Stimulated activated naive CD8-positive, alpha-beta T cell treated with anti-CD3 and anti-CD28 coated beads, Interleukin-15, Interleukin-2, amounts not matched to agents 100 ng/mL and 50 ng/mL, for 24 hours (primary cell): ENCODE measurements around the gene MGMT.

ENCODE experiments used
- H3K27ac Mint-ChIP-seq: one replicate; pipeline ENCODE4 v1.8.0; 2021; ENCODE audit warnings: mild to moderate bottlenecking, mixed read lengths
- H3K27me3 Mint-ChIP-seq: one replicate; pipeline ENCODE4 v1.8.0; 2021; ENCODE audit warnings: mixed read lengths
- H3K36me3 Mint-ChIP-seq: one replicate; pipeline ENCODE4 v1.8.0; 2021; ENCODE audit warnings: low read depth, mixed read lengths
- H3K4me1 Mint-ChIP-seq: one replicate; pipeline ENCODE4 v1.8.0; 2021; ENCODE audit warnings: low read depth, mixed read lengths
- H3K4me3 Mint-ChIP-seq: one replicate; pipeline ENCODE4 v1.8.0; 2021; ENCODE audit warnings: mild to moderate bottlenecking, mixed read lengths
- H3K9me3 Mint-ChIP-seq: one replicate; pipeline ENCODE4 v1.8.0; 2021; ENCODE audit warnings: mixed read lengths

Gene MGMT

GRCh38 chr10:129470103-129470851, 3.2 kb downstream of the MGMT start:
- Mint-ChIP-seq H3K36me3 (peaks cover 14% of the 10 kb centered on the region), H3K9me3 (no peaks in the 10 kb centered on the region), H3K27me3 (no peaks in the 10 kb centered on the region), H3K4me1 (peaks cover 22% of the 10 kb centered on the region), H3K4me3 (no peak overlapping the region), H3K27ac (no peak overlapping the region)

GRCh38 chr10:129471447-129472175, 4.6 kb downstream of the MGMT start:
- peaks cover 22% of the 10 kb centered on the region for H3K4me1 Mint-ChIP-seq
- peaks cover 14% of the 10 kb centered on the region for H3K36me3 Mint-ChIP-seq
- H3K4me3 Mint-ChIP-seq = no peak overlapping the region
- H3K9me3 Mint-ChIP-seq = no peaks in the 10 kb centered on the region
- no peak overlapping the region for H3K27ac Mint-ChIP-seq
- H3K27me3 Mint-ChIP-seq = no peaks in the 10 kb centered on the region

- Mint-ChIP-seq H3K27ac (no peak overlapping the region), H3K36me3 (peaks cover 25% of the 10 kb centered on the region), H3K4me1 (peaks cover 21% of the 10 kb centered on the region), H3K27me3 (no peaks in the 10 kb centered on the region), H3K4me3 (no peak overlapping the region), H3K9me3 (no peaks in the 10 kb centered on the region)
Measured at GRCh38 chr10:129472696-129473555, 5.9 kb downstream of the MGMT start.

- no peak overlapping the region for H3K27ac Mint-ChIP-seq
- H3K36me3 Mint-ChIP-seq = peaks cover 35% of the 10 kb centered on the region
- peaks cover 14% of the 10 kb centered on the region for H3K4me1 Mint-ChIP-seq
- no peaks in the 10 kb centered on the region for H3K27me3 Mint-ChIP-seq
- no peak overlapping the region for H3K4me3 Mint-ChIP-seq
- no peaks in the 10 kb centered on the region for H3K9me3 Mint-ChIP-seq
Measured at GRCh38 chr10:129474642-129475041, 7.6 kb downstream of the MGMT start.

GRCh38 chr10:129476431-129476830, 9.4 kb downstream of the MGMT start:
- H3K27me3 Mint-ChIP-seq = no peaks in the 10 kb centered on the region

GRCh38 chr10:129477051-129477450, 10.0 kb downstream of the MGMT start:
- H3K9me3 Mint-ChIP-seq = peaks cover 14% of the 10 kb centered on the region
- H3K4me3 Mint-ChIP-seq = no peak overlapping the region
- peaks cover 47% of the 10 kb centered on the region for H3K36me3 Mint-ChIP-seq
- H3K4me1 Mint-ChIP-seq = peaks cover 10% of the 10 kb centered on the region
- H3K27me3 Mint-ChIP-seq = no peaks in the 10 kb centered on the region
- no peak overlapping the region for H3K27ac Mint-ChIP-seq

More at GRCh38 chr10:129476431-129476830, 9.4 kb downstream of the MGMT start:
- Mint-ChIP-seq H3K27ac (no peak overlapping the region), H3K4me3 (no peak overlapping the region), H3K4me1 (peaks cover 14% of the 10 kb centered on the region), H3K36me3 (peaks cover 46% of the 10 kb centered on the region), H3K9me3 (peaks cover 9% of the 10 kb centered on the region)

GRCh38 chr10:129481641-129482040, 14.6 kb downstream of the MGMT start:
- H3K27me3 Mint-ChIP-seq = no peaks in the 10 kb centered on the region
- H3K9me3 Mint-ChIP-seq = peaks cover 35% of the 10 kb centered on the region
- peaks cover 68% of the 10 kb centered on the region for H3K36me3 Mint-ChIP-seq
- H3K27ac Mint-ChIP-seq = no peak overlapping the region
- H3K4me3 Mint-ChIP-seq = no peak overlapping the region
- peaks cover 4% of the 10 kb centered on the region for H3K4me1 Mint-ChIP-seq

- Mint-ChIP-seq H3K4me3 (no peak overlapping the region), H3K27ac (no peak overlapping the region), H3K36me3 (peaks cover 67% of the 10 kb centered on the region), H3K4me1 (no peaks in the 10 kb centered on the region), H3K27me3 (no peaks in the 10 kb centered on the region), H3K9me3 (peaks cover 35% of the 10 kb centered on the region)
Measured at GRCh38 chr10:129483430-129484010, 16.5 kb downstream of the MGMT start.

- Mint-ChIP-seq H3K4me3 (no peak overlapping the region), H3K36me3 (peaks cover 69% of the 10 kb centered on the region), H3K27ac (no peak overlapping the region), H3K27me3 (no peaks in the 10 kb centered on the region), H3K9me3 (peaks cover 43% of the 10 kb centered on the region), H3K4me1 (no peaks in the 10 kb centered on the region)
Measured at GRCh38 chr10:129486805-129487204, 19.8 kb downstream of the MGMT start.

- Mint-ChIP-seq H3K4me1 (peaks cover 8% of the 10 kb centered on the region), H3K4me3 (no peak overlapping the region), H3K9me3 (peaks cover 20% of the 10 kb centered on the region), H3K36me3 (peaks cover 59% of the 10 kb centered on the region), H3K27ac (no peak overlapping the region), H3K27me3 (no peaks in the 10 kb centered on the region)
Measured at GRCh38 chr10:129491123-129491734, 24.2 kb downstream of the MGMT start.

GRCh38 chr10:129494176-129494575, 27.1 kb downstream of the MGMT start:
- H3K4me1 Mint-ChIP-seq = peaks cover 21% of the 10 kb centered on the region
- peaks cover 57% of the 10 kb centered on the region for H3K36me3 Mint-ChIP-seq
- peaks cover 19% of the 10 kb centered on the region for H3K9me3 Mint-ChIP-seq
- H3K27me3 Mint-ChIP-seq = no peaks in the 10 kb centered on the region
- H3K27ac Mint-ChIP-seq = no peak overlapping the region
- no peak overlapping the region for H3K4me3 Mint-ChIP-seq

- H3K36me3 Mint-ChIP-seq = peaks cover 54% of the 10 kb centered on the region
- peaks cover 15% of the 10 kb centered on the region for H3K9me3 Mint-ChIP-seq
- no peaks in the 10 kb centered on the region for H3K27me3 Mint-ChIP-seq
- H3K4me1 Mint-ChIP-seq = peaks cover 22% of the 10 kb centered on the region
- no peak overlapping the region for H3K27ac Mint-ChIP-seq
- no peak overlapping the region for H3K4me3 Mint-ChIP-seq
Measured at GRCh38 chr10:129494740-129495139, 27.7 kb downstream of the MGMT start.

- H3K36me3 Mint-ChIP-seq = peaks cover 52% of the 10 kb centered on the region
- H3K27me3 Mint-ChIP-seq = no peaks in the 10 kb centered on the region
- no peak overlapping the region for H3K27ac Mint-ChIP-seq
- no peak overlapping the region for H3K4me3 Mint-ChIP-seq
- peaks cover 22% of the 10 kb centered on the region for H3K4me1 Mint-ChIP-seq
- H3K9me3 Mint-ChIP-seq = peaks cover 11% of the 10 kb centered on the region
Measured at GRCh38 chr10:129495256-129495655, 28.2 kb downstream of the MGMT start.

- H3K4me3 Mint-ChIP-seq = no peak overlapping the region
- H3K4me1 Mint-ChIP-seq = peaks cover 22% of the 10 kb centered on the region
- no peak overlapping the region for H3K27ac Mint-ChIP-seq
- H3K9me3 Mint-ChIP-seq = peaks cover 10% of the 10 kb centered on the region
- H3K36me3 Mint-ChIP-seq = peaks cover 52% of the 10 kb centered on the region
- H3K27me3 Mint-ChIP-seq = no peaks in the 10 kb centered on the region
Measured at GRCh38 chr10:129495698-129496097, 28.7 kb downstream of the MGMT start.
